A549 (cell line): ENCODE data around the gene KCNMA1. TPM values are rescaled to one million over a fixed set of nuclear protein-coding genes. Genes with fewer than 3 reads are reported as not detected.
A peak's percentile ranks its signal among the peaks of the same experiment; 100 is the strongest.

ENCODE experiments used
- ATAC-seq, 2 experiments: fragments of 200-7000 bp in 1 of 2; fragments of >200 bp in 1 of 2; cut with Nextera tagmentation in 1 of 2; cut with Tn5 transposase in 1 of 2; 3 replicates each; pipeline versions ENCODE4 v1.8.0 to v1.9.1; 2018 to 2020; ENCODE audit warnings: mild to moderate bottlenecking in 1 of 2, moderate library complexity in 1 of 2
- CTCF ChIA-PET: fragments of 300-600 bp; sonication (Branson Sonifier 250); formaldehyde crosslinking; extraction: SDS; loops from one replicate; lab custom pipeline; 2021; ENCODE audit warnings: antibody characterized with exemption, inconsistent platforms; lab: Yijun Ruan, JAX
- POLR2A ChIA-PET: fragments of 350-600 bp; formaldehyde crosslinking; extraction: SDS; loops from one replicate; lab custom pipeline; 2021; ENCODE audit warnings: antibody characterized with exemption, inconsistent platforms; lab: Yijun Ruan, JAX
- DNase-seq, 2 experiments: peaks; one replicate each; pipeline versions ENCODE4 v3.0.0 to v3.0.0-alpha.2; 2011 to 2016; ENCODE audit warnings: low read depth in 1 of 2, low spot score in 1 of 2
- FAIRE-seq: peaks from 2 replicates; lab custom pipeline; 2011; peaks lifted over from hg19 to GRCh38; lab: Jason Lieb, UNC
- H3K27ac ChIP-seq, 2 experiments: fragments of >200 bp; sonication (Bioruptor Twin); formaldehyde crosslinking; 3 replicates each; pipeline ENCODE4 v1.5.1; 2016 to 2017
- H3K4me1 ChIP-seq: fragments of >200 bp; sonication (Bioruptor Twin); formaldehyde crosslinking; 3 replicates; pipeline ENCODE4 v1.6.1; 2016
- H3K4me2 ChIP-seq: fragments of >200 bp; sonication (Bioruptor Twin); formaldehyde crosslinking; 3 replicates; pipeline ENCODE4 v1.6.1; 2016
- H3K4me3 ChIP-seq: fragments of >200 bp; sonication (Bioruptor Twin); formaldehyde crosslinking; 3 replicates; pipeline ENCODE4 v1.5.1; 2016
- H3K9me3 ChIP-seq: fragments of >200 bp; sonication (Bioruptor Twin); formaldehyde crosslinking; 3 replicates; pipeline ENCODE4 v1.6.1; 2016
- BHLHE40 ChIP-seq: IDR thresholded peaks from 2 replicates; pipeline ENCODE4 v1.6.1; 2012; ENCODE audit warnings: low read depth, low read length, inconsistent platforms
- CBX8 ChIP-seq: fragments of 200-600 bp; sonication (generic); IDR thresholded peaks from 2 replicates; pipeline ENCODE4 v1.6.1; 2016
- CHD2 ChIP-seq: fragments of 150-350 bp; IDR thresholded peaks from 2 replicates; pipeline ENCODE4 v1.6.1; 2014; ENCODE audit warnings: low read length; ENCODE audit not compliant: partially characterized antibody
- CHD4 ChIP-seq: fragments of 200-600 bp; sonication (generic); IDR thresholded peaks from 2 replicates; pipeline ENCODE4 v1.6.1; 2016; ENCODE audit warnings: antibody characterized with exemption, mild to moderate bottlenecking, borderline replicate concordance
- EHF ChIP-seq: fragments of 250-450 bp; sonication (Bioruptor Pico); IDR thresholded peaks from 2 replicates; pipeline ENCODE4 v1.5.0; 2020; ENCODE audit warnings: mild to moderate bottlenecking
- EHMT2 ChIP-seq: fragments of 200-600 bp; sonication (generic); IDR thresholded peaks from 2 replicates; pipeline ENCODE4 v1.6.1; 2016; ENCODE audit warnings: antibody characterized with exemption, low read depth, mild to moderate bottlenecking, moderate library complexity
- EP300 ChIP-seq, 2 experiments: fragments of >200 bp; sonication (Bioruptor Twin); formaldehyde crosslinking; IDR thresholded peaks; 2 replicates in 1 of 2; 3 replicates in 1 of 2; pipeline ENCODE4 v1.6.1; 2016 to 2017
- ESRRA ChIP-seq: fragments of 150-350 bp; IDR thresholded peaks from 2 replicates; pipeline ENCODE4 v1.6.1; 2014; ENCODE audit warnings: mild to moderate bottlenecking, low read length, borderline replicate concordance
- FOXS1 ChIP-seq: fragments of 250-450 bp; sonication (Bioruptor Pico); IDR thresholded peaks from 2 replicates; pipeline ENCODE4 v1.5.0; 2020; ENCODE audit warnings: mild to moderate bottlenecking, moderate library complexity
- HOXB5 ChIP-seq: fragments of 250-450 bp; sonication (Bioruptor Pico); IDR thresholded peaks from 2 replicates; pipeline ENCODE4 v1.5.0; 2020; ENCODE audit warnings: mild to moderate bottlenecking, moderate library complexity
- KDM5A ChIP-seq: fragments of 200-600 bp; sonication (generic); IDR thresholded peaks from 2 replicates; pipeline ENCODE4 v1.6.1; 2016; ENCODE audit warnings: antibody characterized with exemption, mild to moderate bottlenecking
- MAZ ChIP-seq: fragments of 150-350 bp; IDR thresholded peaks from 2 replicates; pipeline ENCODE4 v1.6.1; 2014; ENCODE audit warnings: antibody characterized with exemption, low read depth, low read length, borderline replicate concordance
- NFE2L2 ChIP-seq: fragments of 150-350 bp; conservative IDR thresholded peaks from 2 replicates; pipeline ENCODE4 v1.6.1; 2014; ENCODE audit warnings: low read length
- NPAS2 ChIP-seq: fragments of 250-450 bp; sonication (Bioruptor Pico); IDR thresholded peaks from 2 replicates; pipeline ENCODE4 v1.8.0; 2022; ENCODE audit warnings: mild to moderate bottlenecking, moderate library complexity, borderline replicate concordance
- NR3C1 ChIP-seq: fragments of >200 bp; sonication (Bioruptor Twin); formaldehyde crosslinking; IDR thresholded peaks from 3 replicates; pipeline ENCODE4 v1.6.1; 2017
- POLR2A ChIP-seq: IDR thresholded peaks from 2 replicates; pipeline ENCODE4 v1.6.1; 2012; ENCODE audit warnings: mild to moderate bottlenecking, low read length
- POLR2AphosphoS2 ChIP-seq: conservative IDR thresholded peaks from 2 replicates; pipeline ENCODE4 v1.6.1; 2012; ENCODE audit warnings: low read length, improper control_type of control experiment, inconsistent platforms
- RAD21 ChIP-seq, 2 experiments: fragments of >200 bp in 1 of 2; sonication (Bioruptor Twin) in 1 of 2; formaldehyde crosslinking in 1 of 2; IDR thresholded peaks in 1 of 2; conservative IDR thresholded peaks in 1 of 2; 2 replicates in 1 of 2; 3 replicates in 1 of 2; pipeline ENCODE4 v1.6.1; 2012 to 2018; ENCODE audit warnings: inconsistent platforms in 1 of 2
- RARB ChIP-seq: fragments of 250-450 bp; sonication (Bioruptor Pico); IDR thresholded peaks from 2 replicates; pipeline ENCODE4 v1.8.0; 2021; ENCODE audit warnings: mild to moderate bottlenecking, moderate library complexity
- RCOR1 ChIP-seq: fragments of 150-350 bp; IDR thresholded peaks from 2 replicates; pipeline ENCODE4 v1.6.1; 2014; ENCODE audit warnings: antibody characterized with exemption, low read length, low read depth
- SMC3 ChIP-seq: fragments of >200 bp; sonication (Bioruptor Twin); formaldehyde crosslinking; IDR thresholded peaks from 3 replicates; pipeline ENCODE4 v1.6.1; 2018; ENCODE audit warnings: inconsistent platforms
- ZSCAN20 ChIP-seq: fragments of 250-450 bp; sonication (Bioruptor Pico); IDR thresholded peaks from 2 replicates; pipeline ENCODE4 v1.8.0; 2022; ENCODE audit warnings: mild to moderate bottlenecking, moderate library complexity
- WGBS: methylation state at CpG from one replicate; pipeline ENCODE4 v1.1.6; 2017; ENCODE audit errors: missing lambda C conversion rate; 5-methylcytosine and 5-hydroxymethylcytosine counted together
- polyA plus RNA-seq, 4 experiments: library from polyadenylated mRNA; depleted of rRNA in 3 of 4; stranded (reverse); fragments of >200 nt; fragmentation: RNase III in 1 of 4; extraction: RNeasy Plus Mini Kit Qiagen cat#74134 plus additional on column Dnase treatment in 1 of 4; gene quantifications; 2 replicates in 3 of 4; 3 replicates in 1 of 4; pipeline ENCODE4 v1.2.3, GENCODE V29; 2011 to 2017
- TF ChIP-seq, protein P1 (sequence below): fragments of >200 bp; sonication (Bioruptor Twin); formaldehyde crosslinking; IDR thresholded peaks from 3 replicates; pipeline ENCODE4 v1.5.1; 2016
- TF ChIP-seq, protein P2 (sequence below): fragments of >200 bp; sonication (Bioruptor Twin); formaldehyde crosslinking; IDR thresholded peaks from 2 replicates; pipeline ENCODE4 v1.6.1; 2016

KCNMA1 gene
- polyA plus RNA-seq, 2 of the 4 experiments (the other 2 are of a cell fraction), result 14.9 to 30.6 TPM

DNA sequence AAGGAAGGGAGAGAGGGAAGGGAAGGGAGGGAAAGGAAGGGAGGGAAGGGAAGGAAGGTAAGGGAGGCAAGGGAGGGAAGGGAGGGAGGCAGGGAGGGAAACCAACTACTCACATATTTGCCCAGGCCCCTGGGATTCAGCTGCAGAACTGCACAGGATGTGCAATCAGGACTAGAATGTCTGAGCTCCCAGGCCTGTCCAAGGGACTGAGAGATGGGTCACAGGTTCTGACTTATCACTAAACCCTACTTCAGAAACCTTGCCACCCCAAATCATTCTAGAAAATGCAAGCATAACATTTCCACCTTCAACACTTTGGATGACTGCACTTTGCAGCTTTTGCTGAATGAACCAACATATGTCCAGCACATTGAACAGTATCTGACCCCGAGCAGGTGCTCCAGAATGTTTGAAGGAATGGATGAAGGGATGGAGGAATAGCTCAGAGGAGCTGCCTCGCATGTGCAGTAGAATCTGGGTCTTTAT, 245.3 kb downstream of the KCNMA1 start:
- H3K4me1 ChIP-seq, result peaks cover 47% of the 10 kb centered on the region
- DNase-seq (peak in 1 of 2 experiments; percentile 43), ATAC-seq (peak; percentile 68 to 79), FAIRE-seq (no peak)
- CTCF ChIA-PET, result interaction anchor here (0.6 to 7.6 kb wide), 48 partner anchors 10 to 322 kb away, joined by 3 to 102 read pairs (median 6); partner anchors contain the start of gene KCNMA1
- H3K9me3 ChIP-seq, result no peaks in the 10 kb centered on the region
- POLR2A ChIA-PET, result interaction anchor here (1.0 kb wide), 1 partner anchor 95 kb away, joined by 3 read pairs; no protein-coding TSS in a partner anchor
- H3K27ac ChIP-seq, result peak overlapping the region; percentile 69 to 83
- H3K4me2 ChIP-seq, result peak overlapping the region; percentile 61
- WGBS, result 48% methylated on average over 2 of the region's 2 CpGs
- peak in 1 of 2 experiments; percentile 21; a peak in 2 of 5 replicates for TF ChIP-seq RAD21 (conservative IDR thresholded peaks at IDR 0.05 in 1 of 2, IDR thresholded peaks at IDR 0.05 in 1 of 2)
- TF ChIP-seq FOXS1 (CRISPR knock-in tag), result no peak
- TF ChIP-seq SMC3, result peak; percentile 29; the same call in 1 of the 3 replicates
- TF ChIP-seq, all 56 proteins: peak for 2
- no peak overlapping the region for H3K4me3 ChIP-seq

DNA sequence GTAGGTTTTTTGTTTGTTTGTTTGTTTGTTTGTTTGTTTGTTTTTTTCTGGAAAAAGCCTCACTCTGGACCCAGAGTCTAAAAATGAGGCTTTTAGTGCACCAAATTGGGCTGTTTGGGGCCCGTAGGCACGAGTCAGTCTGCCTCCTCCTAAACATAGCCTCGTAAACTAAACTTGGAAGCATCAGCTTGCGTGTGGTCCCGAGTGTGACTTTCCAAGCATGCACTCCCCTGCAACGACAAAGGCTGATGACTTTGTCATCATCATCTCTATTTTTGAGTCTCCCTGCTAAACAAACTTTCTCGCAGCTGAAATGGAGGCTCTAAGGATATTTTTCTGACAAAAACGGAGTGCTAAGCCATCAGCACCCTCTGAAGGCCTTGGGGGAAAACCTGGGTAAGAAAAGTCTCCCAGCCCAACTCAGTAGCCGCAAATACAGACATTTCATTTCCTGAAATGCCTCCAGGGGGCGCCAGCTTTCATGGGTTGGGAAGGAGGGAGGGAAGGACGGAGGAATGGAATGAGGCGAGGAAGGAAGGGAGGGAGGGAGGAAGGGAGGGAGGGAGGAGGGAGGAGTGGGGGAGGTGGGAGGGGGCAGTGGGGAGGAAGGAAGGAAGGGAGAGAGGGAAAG, 245.9 kb downstream of the KCNMA1 start:
- TF ChIP-seq RCOR1 (no peak), MAZ (peak; percentile 82; the same call in 1 of the 2 replicates), SMC3 (peak; percentile 85), RAD21 (conservative IDR thresholded peaks at IDR 0.05 in 1 of 2, IDR thresholded peaks at IDR 0.05 in 1 of 2) (peak; percentile 78 to 83)
- TF ChIP-seq, protein P1, sequence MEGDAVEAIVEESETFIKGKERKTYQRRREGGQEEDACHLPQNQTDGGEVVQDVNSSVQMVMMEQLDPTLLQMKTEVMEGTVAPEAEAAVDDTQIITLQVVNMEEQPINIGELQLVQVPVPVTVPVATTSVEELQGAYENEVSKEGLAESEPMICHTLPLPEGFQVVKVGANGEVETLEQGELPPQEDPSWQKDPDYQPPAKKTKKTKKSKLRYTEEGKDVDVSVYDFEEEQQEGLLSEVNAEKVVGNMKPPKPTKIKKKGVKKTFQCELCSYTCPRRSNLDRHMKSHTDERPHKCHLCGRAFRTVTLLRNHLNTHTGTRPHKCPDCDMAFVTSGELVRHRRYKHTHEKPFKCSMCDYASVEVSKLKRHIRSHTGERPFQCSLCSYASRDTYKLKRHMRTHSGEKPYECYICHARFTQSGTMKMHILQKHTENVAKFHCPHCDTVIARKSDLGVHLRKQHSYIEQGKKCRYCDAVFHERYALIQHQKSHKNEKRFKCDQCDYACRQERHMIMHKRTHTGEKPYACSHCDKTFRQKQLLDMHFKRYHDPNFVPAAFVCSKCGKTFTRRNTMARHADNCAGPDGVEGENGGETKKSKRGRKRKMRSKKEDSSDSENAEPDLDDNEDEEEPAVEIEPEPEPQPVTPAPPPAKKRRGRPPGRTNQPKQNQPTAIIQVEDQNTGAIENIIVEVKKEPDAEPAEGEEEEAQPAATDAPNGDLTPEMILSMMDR, result peak; percentile 73
- no peak for FAIRE-seq
- Histone ChIP-seq H3K4me1 (peaks cover 53% of the 10 kb centered on the region), H3K27ac (peak overlapping the region; percentile 69 to 83), H3K4me2 (peak overlapping the region; percentile 61), H3K9me3 (no peaks in the 10 kb centered on the region), H3K4me3 (no peak overlapping the region)
- peak; percentile 82 to 84 for ATAC-seq
- DNase-seq, result peak; percentile 74 to 84
- WGBS, result 26% methylated on average over 10 of the region's 12 CpGs
- CTCF ChIA-PET, result interaction anchor here (0.6 to 7.6 kb wide), 48 partner anchors 10 to 319 kb away, joined by 3 to 102 read pairs (median 6); partner anchors contain the start of gene KCNMA1
- POLR2A ChIA-PET, result no interaction called here

DNA sequence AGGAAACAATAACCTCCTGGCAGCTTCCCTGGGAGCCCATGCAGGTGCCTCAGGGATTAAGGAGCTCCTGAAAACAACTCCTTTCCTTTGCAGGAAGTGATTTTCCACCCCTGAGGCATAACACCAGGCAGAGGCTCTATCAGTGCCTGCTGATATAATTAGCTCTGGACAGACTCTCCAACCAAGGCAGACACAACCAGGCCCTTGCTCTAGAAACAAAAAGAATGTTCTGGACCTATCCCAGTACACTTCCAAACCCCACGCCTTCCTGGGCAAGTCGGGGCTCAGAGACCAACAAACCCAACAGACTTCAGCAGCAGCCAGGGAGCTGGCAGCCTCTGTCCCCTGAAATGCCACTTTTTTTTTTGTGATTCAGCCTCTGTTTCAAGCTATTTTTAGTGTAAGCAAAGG, 247.1 kb downstream of the KCNMA1 start:
- no peak for DNase-seq
- 89% methylated on average over 2 of the region's 2 CpGs for WGBS
- no peak overlapping the region for H3K4me2 ChIP-seq
- TF ChIP-seq RARB, result no peak
- no peak for TF ChIP-seq ESRRA
- no peak for TF ChIP-seq ZSCAN20 (CRISPR knock-in tag)
- no peak for TF ChIP-seq POLR2A
- no peak for TF ChIP-seq POLR2AphosphoS2
- no peak for TF ChIP-seq FOXS1 (CRISPR knock-in tag)
- no peak for TF ChIP-seq CHD2
- TF ChIP-seq, all 56 proteins: peak for 0
- CTCF ChIA-PET, result interaction anchor here (0.9 to 7.6 kb wide), 25 partner anchors 10 to 321 kb away, joined by 3 to 102 read pairs (median 5); partner anchors contain the start of gene KCNMA1
- H3K9me3 ChIP-seq, result no peaks in the 10 kb centered on the region
- FAIRE-seq (no peak), ATAC-seq (no peak)
- POLR2A ChIA-PET, result no interaction called here
- peaks cover 54% of the 10 kb centered on the region for H3K4me1 ChIP-seq
- peak overlapping the region; percentile 69 to 83 for H3K27ac ChIP-seq
- H3K4me3 ChIP-seq, result no peak overlapping the region

DNA sequence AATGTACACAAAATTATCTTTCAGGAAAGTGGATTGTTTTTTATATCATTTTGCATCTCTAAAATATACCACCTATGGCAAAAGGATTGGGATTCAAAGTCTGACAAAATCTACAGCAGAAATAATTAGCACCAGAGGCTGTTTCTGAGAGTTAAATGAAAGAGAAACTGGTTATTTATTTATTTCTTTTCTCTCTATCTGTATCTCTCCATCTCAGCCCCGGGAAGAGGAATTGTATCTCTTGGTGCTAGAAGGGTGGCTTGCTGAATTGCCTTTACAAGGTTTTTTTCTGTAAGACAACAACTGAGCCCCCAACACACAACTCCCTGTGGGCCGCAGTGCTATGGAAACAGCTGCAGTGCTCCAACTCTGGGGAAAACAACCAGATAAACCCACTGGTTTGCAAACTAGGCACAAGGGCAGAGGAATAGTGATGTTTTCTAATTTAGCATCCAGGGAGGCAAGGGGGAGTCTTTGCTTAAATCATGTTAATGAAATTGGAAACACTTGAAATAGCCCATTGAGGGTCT, 249.0 kb downstream of the KCNMA1 start:
- FAIRE-seq (no peak), ATAC-seq (no peak), DNase-seq (no peak)
- Histone ChIP-seq H3K4me2 (no peak overlapping the region), H3K4me3 (no peak overlapping the region), H3K27ac (peak overlapping the region in 1 of 2 experiments; percentile 6; a peak in 2 of 6 replicates), H3K9me3 (no peaks in the 10 kb centered on the region), H3K4me1 (peaks cover 53% of the 10 kb centered on the region)
- ChIA-PET CTCF (interaction anchor here (1.5 to 7.6 kb wide), 4 partner anchors 215 to 253 kb away, joined by 5 to 102 read pairs (median 22); partner anchors contain the start of gene KCNMA1), POLR2A (no interaction called here)
- WGBS, result 65% methylated on average over 2 of the region's 2 CpGs
- TF ChIP-seq, protein P2, sequence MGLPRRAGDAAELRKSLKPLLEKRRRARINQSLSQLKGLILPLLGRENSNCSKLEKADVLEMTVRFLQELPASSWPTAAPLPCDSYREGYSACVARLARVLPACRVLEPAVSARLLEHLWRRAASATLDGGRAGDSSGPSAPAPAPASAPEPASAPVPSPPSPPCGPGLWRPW, result no peak
- TF ChIP-seq HOXB5 (CRISPR knock-in tag) (no peak), NFE2L2 (no peak), BHLHE40 (no peak), CBX8 (no peak), NPAS2 (no peak), EP300 (IDR thresholded peaks at IDR 0.05) (no peak), EHF (no peak), EHMT2 (no peak), KDM5A (no peak), NR3C1 (no peak), CHD4 (no peak)
- TF ChIP-seq, protein P1, result no peak
